ENCODE results near the gene SMPD3. TPM values are rescaled to one million over a fixed set of nuclear protein-coding genes. Genes with fewer than 3 reads are reported as not detected.

SMPD3 gene
- total RNA-seq, 4 donors from 2014 or later = 0.20 to 3.3 (median 0.63) TPM

GRCh38 chr16:68361485-68361884 is 86.8 kb downstream of the SMPD3 start:
- no peak for DNase-seq (ENCODE audit: low spot score in 2 of 2)
- Histone ChIP-seq H3K36me3 (peaks cover 0 to 53% (median 5%) of the 10 kb centered on the region in 3 donors), H3K27me3 (peaks cover 0 to 8% of the 10 kb centered on the region in 2 donors), H3K27ac (no peak overlapping the region), H3K4me3 (no peak overlapping the region), H3K4me1 (peaks cover 0 to 26% (median 7%) of the 10 kb centered on the region in 4 donors), H3K9me3 (no peaks in the 10 kb centered on the region)
- TF ChIP-seq CTCF (IDR thresholded peaks at IDR 0.05) = no peak
- no peak for TF ChIP-seq EP300 (IDR thresholded peaks at IDR 0.05)
- no peak for TF ChIP-seq POLR2A (IDR thresholded peaks at IDR 0.05)
- 52 to 66% methylated on average over 15 to 16 of the region's 16 CpGs for WGBS, 2 donors

- Histone ChIP-seq H3K9me3 (no peaks in the 10 kb centered on the region), H3K27ac (no peak overlapping the region), H3K36me3 (peaks cover 0 to 58% (median 5%) of the 10 kb centered on the region in 3 donors), H3K4me3 (no peak overlapping the region), H3K27me3 (peaks cover 0 to 3% of the 10 kb centered on the region in 2 donors), H3K4me1 (peaks cover 0 to 26% (median 10%) of the 10 kb centered on the region in 4 donors)
- DNase-seq (ENCODE audit: low spot score in 2 of 2) = no peak
- TF ChIP-seq POLR2A (IDR thresholded peaks at IDR 0.05) (no peak), CTCF (IDR thresholded peaks at IDR 0.05) (no peak)
- 82% methylated on average over 14 of the region's 14 CpGs for WGBS, 2 donors
These were observed 87.4 kb downstream of the SMPD3 start for GRCh38 chr16:68360956-68361355.

- TF ChIP-seq EP300 (IDR thresholded peaks at IDR 0.05) (no peak), CTCF (IDR thresholded peaks at IDR 0.05) (no peak), POLR2A (IDR thresholded peaks at IDR 0.05) (no peak)
- peaks cover 0 to 62% (median 5%) of the 10 kb centered on the region in 3 donors for H3K36me3 ChIP-seq
- 86 to 89% methylated on average over 18 of the region's 18 CpGs for WGBS, 2 donors
- DNase-seq (ENCODE audit: low spot score in 2 of 2) = no peak
- no peaks in the 10 kb centered on the region for H3K27me3 ChIP-seq
- H3K4me3 ChIP-seq = no peak overlapping the region
- no peak overlapping the region for H3K27ac ChIP-seq
- H3K9me3 ChIP-seq = no peaks in the 10 kb centered on the region
- peaks cover 0 to 23% (median 12%) of the 10 kb centered on the region in 4 donors for H3K4me1 ChIP-seq
These were observed 87.8 kb downstream of the SMPD3 start for GRCh38 chr16:68360547-68360946.

GRCh38 chr16:68359398-68360191 is 88.7 kb downstream of the SMPD3 start:
- DNase-seq (ENCODE audit: low spot score in 2 of 2) = no peak
- 86 to 88% methylated on average over 18 to 20 of the region's 23 CpGs for WGBS, 2 donors
- H3K36me3 ChIP-seq = peaks cover 0 to 72% (median 10%) of the 10 kb centered on the region in 3 donors
- peaks cover 0 to 15% (median 9%) of the 10 kb centered on the region in 4 donors for H3K4me1 ChIP-seq
- H3K9me3 ChIP-seq = no peaks in the 10 kb centered on the region
- no peak overlapping the region for H3K4me3 ChIP-seq
- H3K27me3 ChIP-seq = no peaks in the 10 kb centered on the region
- H3K27ac ChIP-seq = no peak overlapping the region
- TF ChIP-seq POLR2A (IDR thresholded peaks at IDR 0.05) = no peak
- TF ChIP-seq CTCF (IDR thresholded peaks at IDR 0.05) = no peak
- TF ChIP-seq EP300 (IDR thresholded peaks at IDR 0.05) = no peak

- Histone ChIP-seq H3K4me1 (peaks cover 0 to 10% (median 4%) of the 10 kb centered on the region in 4 donors), H3K27ac (no peak overlapping the region), H3K27me3 (no peaks in the 10 kb centered on the region), H3K9me3 (no peaks in the 10 kb centered on the region), H3K4me3 (no peak overlapping the region), H3K36me3 (peaks cover 0 to 78% (median 16%) of the 10 kb centered on the region in 3 donors)
- no peak for DNase-seq (ENCODE audit: low spot score in 2 of 2)
- 81 to 83% methylated on average over 2 to 11 of the region's 13 CpGs for WGBS, 2 donors
- no peak for TF ChIP-seq CTCF (IDR thresholded peaks at IDR 0.05)
- TF ChIP-seq EP300 (IDR thresholded peaks at IDR 0.05) = no peak
- TF ChIP-seq POLR2A (IDR thresholded peaks at IDR 0.05) = no peak
These were observed 89.4 kb downstream of the SMPD3 start for GRCh38 chr16:68358951-68359350.
